ENCODE data around the gene CELSR3.

The CELSR3 gene

DNA sequence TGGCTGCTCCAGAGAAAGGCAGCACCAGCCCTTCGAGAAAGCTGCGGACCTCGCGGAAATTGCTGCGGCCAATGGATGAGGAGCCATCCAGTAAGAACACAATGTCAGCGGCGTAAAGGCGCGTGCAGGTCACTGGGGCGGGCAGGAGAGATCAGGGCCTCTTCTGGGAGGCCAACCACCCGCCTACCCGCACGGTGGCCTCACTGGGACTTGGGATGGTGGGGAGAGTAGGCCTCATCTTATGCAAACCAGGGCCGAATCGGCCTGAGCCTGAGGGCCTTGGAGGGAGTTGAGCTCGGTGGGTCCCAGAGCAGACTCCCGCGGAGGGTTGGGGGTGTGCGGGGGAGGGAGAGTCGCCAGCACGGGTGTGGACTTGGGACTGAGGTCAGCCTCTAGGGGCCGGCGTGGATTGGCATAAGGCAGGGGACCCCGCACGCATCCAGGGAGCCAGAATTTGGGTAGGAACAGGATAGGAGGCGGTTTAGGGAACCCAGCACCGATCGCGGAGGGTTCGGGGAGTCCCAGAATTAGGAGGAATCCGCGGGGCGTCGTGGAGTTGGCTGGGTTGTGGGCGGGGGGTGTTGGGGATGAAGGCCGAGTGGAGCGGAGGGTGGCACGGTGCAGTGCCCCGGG lies 68.2 kb downstream of the CELSR3 start:
- peaks cover 31% of the 10 kb centered on the region for H3K36me3 ChIP-seq
- no peak overlapping the region for H3K27ac ChIP-seq
- no peak overlapping the region for H3K4me3 ChIP-seq (ENCODE audit: low read depth in 1 of 2, low read length in 1 of 2)
- H3K27me3 ChIP-seq: peaks cover 73% of the 10 kb centered on the region
- no peaks in the 10 kb centered on the region for H3K4me1 ChIP-seq (ENCODE audit: control insufficient read depth in 1 of 2, insufficient read depth in 1 of 2, low read depth in 1 of 2, low read length in 1 of 2)
- no peak for TF ChIP-seq CTCF (IDR thresholded peaks at IDR 0.05)
- no peaks in the 10 kb centered on the region for H3K9me3 ChIP-seq

GRCh38 chr3:48593337-48593736 lies 69.3 kb downstream of the CELSR3 start:
- Histone ChIP-seq H3K4me1 (ENCODE audit: control insufficient read depth in 1 of 2, insufficient read depth in 1 of 2, low read depth in 1 of 2, low read length in 1 of 2) (no peaks in the 10 kb centered on the region), H3K9me3 (no peaks in the 10 kb centered on the region), H3K27me3 (peaks cover 85% of the 10 kb centered on the region), H3K4me3 (ENCODE audit: low read depth in 1 of 2, low read length in 1 of 2) (no peak overlapping the region), H3K36me3 (peaks cover 19% of the 10 kb centered on the region), H3K27ac (no peak overlapping the region)
- TF ChIP-seq CTCF (IDR thresholded peaks at IDR 0.05): no peak

GRCh38 chr3:48592519-48593087 lies 70.1 kb downstream of the CELSR3 start:
- H3K4me1 ChIP-seq (ENCODE audit: control insufficient read depth in 1 of 2, insufficient read depth in 1 of 2, low read depth in 1 of 2, low read length in 1 of 2): no peaks in the 10 kb centered on the region
- TF ChIP-seq CTCF (IDR thresholded peaks at IDR 0.05): no peak
- no peak overlapping the region for H3K27ac ChIP-seq
- peaks cover 11% of the 10 kb centered on the region for H3K36me3 ChIP-seq
- H3K9me3 ChIP-seq: no peaks in the 10 kb centered on the region
- H3K4me3 ChIP-seq (ENCODE audit: low read depth in 1 of 2, low read length in 1 of 2): no peak overlapping the region
- peaks cover 92% of the 10 kb centered on the region for H3K27me3 ChIP-seq

DNA sequence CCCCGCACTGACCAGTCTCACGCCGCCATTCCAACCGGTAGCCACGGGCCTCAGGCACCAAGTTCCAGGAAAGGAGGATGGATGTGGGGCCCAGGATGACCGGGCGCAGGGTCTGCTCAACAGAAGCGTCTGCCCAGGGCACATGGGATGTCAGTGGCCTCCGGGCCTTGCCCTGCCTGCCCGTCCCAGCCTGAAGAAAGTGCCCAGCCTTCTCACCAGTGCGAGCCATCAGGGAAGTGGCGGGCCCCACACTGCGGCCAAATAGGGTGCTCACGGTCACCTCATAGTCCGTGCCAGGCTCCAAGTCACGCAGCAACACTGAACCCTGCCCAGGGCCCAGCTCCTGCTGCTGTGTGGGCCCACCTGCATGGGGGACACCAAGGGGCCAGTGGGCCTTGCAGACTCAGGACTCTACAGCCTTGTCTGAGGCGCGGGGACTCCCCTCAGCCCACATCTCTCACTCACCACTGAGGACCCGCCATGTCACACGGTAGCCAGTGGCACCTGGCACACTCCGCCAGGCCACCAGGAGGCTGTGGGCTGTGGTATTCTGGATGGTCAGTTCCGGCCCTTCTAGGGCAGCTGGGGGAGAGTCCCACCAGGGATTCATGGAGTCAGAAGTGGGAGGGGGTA lies 70.7 kb downstream of the CELSR3 start:
- Histone ChIP-seq H3K9me3 (no peaks in the 10 kb centered on the region), H3K36me3 (peaks cover 5% of the 10 kb centered on the region), H3K4me3 (ENCODE audit: low read depth in 1 of 2, low read length in 1 of 2) (no peak overlapping the region), H3K27ac (no peak overlapping the region), H3K27me3 (peaks cover 92% of the 10 kb centered on the region), H3K4me1 (ENCODE audit: control insufficient read depth in 1 of 2, insufficient read depth in 1 of 2, low read depth in 1 of 2, low read length in 1 of 2) (no peaks in the 10 kb centered on the region)
- TF ChIP-seq CTCF (IDR thresholded peaks at IDR 0.05): no peak

GRCh38 chr3:48591436-48591835 lies 71.2 kb downstream of the CELSR3 start:
- Histone ChIP-seq H3K27me3 (peaks cover 88% of the 10 kb centered on the region), H3K4me1 (ENCODE audit: control insufficient read depth in 1 of 2, insufficient read depth in 1 of 2, low read depth in 1 of 2, low read length in 1 of 2) (no peaks in the 10 kb centered on the region), H3K27ac (no peak overlapping the region), H3K36me3 (no peaks in the 10 kb centered on the region), H3K9me3 (no peaks in the 10 kb centered on the region), H3K4me3 (ENCODE audit: low read depth in 1 of 2, low read length in 1 of 2) (no peak overlapping the region)
- TF ChIP-seq CTCF (IDR thresholded peaks at IDR 0.05): no peak
